Neural progenitor cell (in vitro differentiated cells): Measurements from ENCODE around the gene CDK12. TPM values are rescaled to one million over a fixed set of nuclear protein-coding genes. Genes with fewer than 3 reads are reported as not detected.

Experiments
- DNase-seq: peaks from one replicate; pipeline ENCODE4 v3.0.0-alpha.2; 2016; ENCODE audit warnings: low spot score
- H2AFZ ChIP-seq: fragments of 200-600 bp; sonication (generic); replicated peaks from 2 replicates; pipeline ENCODE4 v1.6.1; 2016; ENCODE audit warnings: antibody characterized with exemption
- H3F3A ChIP-seq: fragments of 200-600 bp; sonication (generic); 2 replicates; pipeline ENCODE4 v1.6.1; 2016; ENCODE audit warnings: antibody characterized with exemption, low read depth
- H3K27ac ChIP-seq: fragments of 200-600 bp; sonication (generic); 2 replicates; pipeline ENCODE4 v1.5.1; 2016; ENCODE audit warnings: mild to moderate bottlenecking
- H3K27me3 ChIP-seq: fragments of 200-600 bp; sonication (generic); 2 replicates; pipeline ENCODE4 v1.6.1; 2016; ENCODE audit warnings: mild to moderate bottlenecking, moderate library complexity
- H3K36me3 ChIP-seq: fragments of 200-600 bp; sonication (generic); 2 replicates; pipeline ENCODE4 v1.5.1; 2016
- H3K4me1 ChIP-seq: fragments of 200-600 bp; sonication (generic); 2 replicates; pipeline ENCODE4 v1.6.1; 2016; ENCODE audit warnings: mixed run types
- H3K4me2 ChIP-seq: fragments of 200-600 bp; sonication (generic); 2 replicates; pipeline ENCODE4 v1.6.1; 2016
- H3K4me3 ChIP-seq: fragments of 200-600 bp; sonication (generic); 2 replicates; pipeline ENCODE4 v1.5.1; 2016
- H3K79me2 ChIP-seq: fragments of 200-600 bp; sonication (generic); 2 replicates; pipeline ENCODE4 v1.6.1; 2016; ENCODE audit warnings: low read depth
- H3K9ac ChIP-seq: fragments of 200-600 bp; sonication (generic); 2 replicates; pipeline ENCODE4 v1.6.1; 2016
- H3K9me3 ChIP-seq: fragments of 200-600 bp; sonication (generic); 2 replicates; pipeline ENCODE4 v1.5.1; 2016; ENCODE audit warnings: low read depth
- H4K20me1 ChIP-seq: fragments of 200-600 bp; sonication (generic); 2 replicates; pipeline ENCODE4 v1.6.1; 2016; ENCODE audit warnings: low read depth
- H3K27ac Mint-ChIP-seq: 3 replicates; pipeline ENCODE4 v1.8.0; 2021; ENCODE audit warnings: mixed read lengths
- H3K27me3 Mint-ChIP-seq: 2 replicates; pipeline ENCODE4 v1.8.0; 2022; ENCODE audit warnings: low read depth, mild to moderate bottlenecking, inconsistent platforms, moderate library complexity, mixed read lengths; ENCODE audit not compliant: insufficient read depth
- H3K36me3 Mint-ChIP-seq: 3 replicates; pipeline ENCODE4 v1.8.0; 2021; ENCODE audit warnings: mixed read lengths
- H3K4me1 Mint-ChIP-seq: 3 replicates; pipeline ENCODE4 v1.8.0; 2021; ENCODE audit warnings: mixed read lengths
- H3K4me3 Mint-ChIP-seq: 3 replicates; pipeline ENCODE4 v1.8.0; 2021; ENCODE audit warnings: mild to moderate bottlenecking, moderate library complexity, mixed read lengths
- H3K9me3 Mint-ChIP-seq: 3 replicates; pipeline ENCODE4 v1.8.0; 2020; ENCODE audit warnings: mixed read lengths
- CTCF ChIP-seq: fragments of 200-600 bp; sonication (generic); IDR thresholded peaks from 2 replicates; pipeline ENCODE4 v1.5.1; 2017; ENCODE audit warnings: antibody characterized with exemption, mild to moderate bottlenecking
- EZH2 ChIP-seq: fragments of 200-600 bp; sonication (generic); IDR thresholded peaks from 2 replicates; pipeline ENCODE4 v1.6.1; 2017; ENCODE audit warnings: antibody characterized with exemption, mild to moderate bottlenecking, moderate library complexity
- EZH2phosphoT487 ChIP-seq: fragments of 200-600 bp; sonication (generic); IDR thresholded peaks from 2 replicates; pipeline ENCODE4 v1.6.1; 2017; ENCODE audit warnings: antibody characterized with exemption
- total RNA-seq: library from RNA; depleted of rRNA; stranded (reverse); fragments of >200 nt; gene quantifications from 2 replicates; pipeline ENCODE4 v1.2.3, GENCODE V29; 2015; ENCODE audit warnings: low replicate concordance

CDK12 gene
- total RNA-seq, 1 donor from 2014 or later = 44.1 TPM

GRCh38 chr17:39507511-39507910 lies 46.2 kb downstream of the CDK12 start:
- peaks cover 2% of the 10 kb centered on the region for H3K27me3 Mint-ChIP-seq
- H3K9me3 ChIP-seq = no peaks in the 10 kb centered on the region
- no peak overlapping the region for H3K4me2 ChIP-seq
- no peak overlapping the region for H3K27ac Mint-ChIP-seq
- H3K27me3 ChIP-seq = no peaks in the 10 kb centered on the region
- H3K36me3 ChIP-seq = peaks cover 25% of the 10 kb centered on the region
- H3F3A ChIP-seq = no peaks in the 10 kb centered on the region
- no peak overlapping the region for H3K4me3 ChIP-seq
- TF ChIP-seq EZH2 = no peak
- no peak for TF ChIP-seq CTCF
- no peak for TF ChIP-seq EZH2phosphoT487
- DNase-seq = no peak
- H3K9ac ChIP-seq = no peak overlapping the region
- H3K9me3 Mint-ChIP-seq = no peaks in the 10 kb centered on the region
- H3K4me1 Mint-ChIP-seq = no peaks in the 10 kb centered on the region
- H3K79me2 ChIP-seq = no peaks in the 10 kb centered on the region
- no peaks in the 10 kb centered on the region for H4K20me1 ChIP-seq
- H3K36me3 Mint-ChIP-seq = peaks cover 51% of the 10 kb centered on the region
- H2AFZ ChIP-seq = no peak overlapping the region
- no peaks in the 10 kb centered on the region for H3K4me1 ChIP-seq
- no peak overlapping the region for H3K4me3 Mint-ChIP-seq
- no peak overlapping the region for H3K27ac ChIP-seq

- Histone ChIP-seq H3K4me3 (no peak overlapping the region), H3F3A (no peaks in the 10 kb centered on the region), H3K27me3 (no peaks in the 10 kb centered on the region), H3K4me2 (no peak overlapping the region), H3K4me1 (no peaks in the 10 kb centered on the region), H3K9ac (no peak overlapping the region), H4K20me1 (no peaks in the 10 kb centered on the region), H2AFZ (no peak overlapping the region), H3K79me2 (no peaks in the 10 kb centered on the region), H3K36me3 (peaks cover 22% of the 10 kb centered on the region), H3K27ac (no peak overlapping the region), H3K9me3 (no peaks in the 10 kb centered on the region)
- Mint-ChIP-seq H3K9me3 (no peaks in the 10 kb centered on the region), H3K27ac (no peak overlapping the region), H3K36me3 (peaks cover 43% of the 10 kb centered on the region), H3K27me3 (peaks cover 2% of the 10 kb centered on the region), H3K4me3 (no peak overlapping the region), H3K4me1 (no peaks in the 10 kb centered on the region)
- DNase-seq = no peak
- TF ChIP-seq CTCF = no peak
- no peak for TF ChIP-seq EZH2
- TF ChIP-seq EZH2phosphoT487 = no peak
Observed at GRCh38 chr17:39508987-39509386, 47.7 kb downstream of the CDK12 start.

GRCh38 chr17:39513309-39513708 lies 52.0 kb downstream of the CDK12 start:
- no peak overlapping the region for H3K27ac Mint-ChIP-seq
- peaks cover 37% of the 10 kb centered on the region for H3K36me3 Mint-ChIP-seq
- no peaks in the 10 kb centered on the region for H3K4me1 Mint-ChIP-seq

More at GRCh38 chr17:39513309-39513708, 52.0 kb downstream of the CDK12 start:
- no peak overlapping the region for H3K4me3 Mint-ChIP-seq
- no peaks in the 10 kb centered on the region for H3K4me1 ChIP-seq
- H3K27me3 Mint-ChIP-seq = no peaks in the 10 kb centered on the region
- peaks cover 33% of the 10 kb centered on the region for H3K36me3 ChIP-seq
- no peak overlapping the region for H2AFZ ChIP-seq
- H3K9me3 ChIP-seq = no peaks in the 10 kb centered on the region
- no peaks in the 10 kb centered on the region for H4K20me1 ChIP-seq
- DNase-seq = no peak
- no peaks in the 10 kb centered on the region for H3K27me3 ChIP-seq
- H3K79me2 ChIP-seq = no peaks in the 10 kb centered on the region
- no peak overlapping the region for H3K4me2 ChIP-seq
- H3F3A ChIP-seq = no peaks in the 10 kb centered on the region
- no peak overlapping the region for H3K4me3 ChIP-seq
- no peaks in the 10 kb centered on the region for H3K9me3 Mint-ChIP-seq
- H3K27ac ChIP-seq = no peak overlapping the region
- TF ChIP-seq CTCF (no peak), EZH2 (no peak), EZH2phosphoT487 (no peak)
- no peak overlapping the region for H3K9ac ChIP-seq
